NT2/D1 (cell line): Measurements from ENCODE around the gene SRSF4.
"Not testable (repeated sequence)": the region's sequence is repeated elsewhere in the genome, so short reads cannot be mapped to it uniquely, and the experiment has no call there.

ENCODE experiments used
- SUZ12 ChIP-seq: IDR thresholded peaks from 2 replicates; pipeline ENCODE4 v1.6.1; 2011; ENCODE audit not compliant: insufficient read length, insufficient read depth; ENCODE audit errors: extremely low read depth
- YY1 ChIP-seq: IDR thresholded peaks from 2 replicates; pipeline ENCODE4 v1.6.1; 2011; ENCODE audit not compliant: insufficient read length, insufficient read depth
- ZNF274 ChIP-seq: IDR thresholded peaks from 2 replicates; pipeline ENCODE4 v1.6.1; 2011; ENCODE audit warnings: mild to moderate bottlenecking, low read depth, low read length

DNA sequence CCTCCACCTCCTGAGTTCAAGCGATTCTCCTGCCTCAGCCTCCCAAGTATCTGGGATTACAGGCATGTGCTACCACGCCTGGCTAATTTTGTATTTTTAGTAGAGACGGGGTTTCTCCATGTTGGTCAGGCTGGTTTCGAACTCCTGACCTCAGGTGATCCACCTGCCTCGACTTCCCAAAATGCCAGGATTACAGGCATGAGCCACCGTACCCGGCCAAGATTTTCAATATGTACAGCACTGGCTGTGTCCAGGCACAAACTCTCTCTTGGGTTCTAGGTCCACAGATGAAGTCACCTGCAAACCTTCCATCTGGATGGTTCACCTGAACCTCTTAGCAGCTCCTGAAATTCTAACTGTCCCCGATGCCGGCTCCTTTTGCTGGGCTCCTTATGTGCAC is 31.4 kb downstream of the SRSF4 start:
- not testable (repeated sequence) for TF ChIP-seq ZNF274, YY1, SUZ12
